ENCODE results near the gene LCN9. TPM values are rescaled to one million over a fixed set of nuclear protein-coding genes. Genes with fewer than 3 reads are reported as not detected.

The LCN9 gene
- total RNA-seq, 1 donor from 2014 or later, result not detected

DNA sequence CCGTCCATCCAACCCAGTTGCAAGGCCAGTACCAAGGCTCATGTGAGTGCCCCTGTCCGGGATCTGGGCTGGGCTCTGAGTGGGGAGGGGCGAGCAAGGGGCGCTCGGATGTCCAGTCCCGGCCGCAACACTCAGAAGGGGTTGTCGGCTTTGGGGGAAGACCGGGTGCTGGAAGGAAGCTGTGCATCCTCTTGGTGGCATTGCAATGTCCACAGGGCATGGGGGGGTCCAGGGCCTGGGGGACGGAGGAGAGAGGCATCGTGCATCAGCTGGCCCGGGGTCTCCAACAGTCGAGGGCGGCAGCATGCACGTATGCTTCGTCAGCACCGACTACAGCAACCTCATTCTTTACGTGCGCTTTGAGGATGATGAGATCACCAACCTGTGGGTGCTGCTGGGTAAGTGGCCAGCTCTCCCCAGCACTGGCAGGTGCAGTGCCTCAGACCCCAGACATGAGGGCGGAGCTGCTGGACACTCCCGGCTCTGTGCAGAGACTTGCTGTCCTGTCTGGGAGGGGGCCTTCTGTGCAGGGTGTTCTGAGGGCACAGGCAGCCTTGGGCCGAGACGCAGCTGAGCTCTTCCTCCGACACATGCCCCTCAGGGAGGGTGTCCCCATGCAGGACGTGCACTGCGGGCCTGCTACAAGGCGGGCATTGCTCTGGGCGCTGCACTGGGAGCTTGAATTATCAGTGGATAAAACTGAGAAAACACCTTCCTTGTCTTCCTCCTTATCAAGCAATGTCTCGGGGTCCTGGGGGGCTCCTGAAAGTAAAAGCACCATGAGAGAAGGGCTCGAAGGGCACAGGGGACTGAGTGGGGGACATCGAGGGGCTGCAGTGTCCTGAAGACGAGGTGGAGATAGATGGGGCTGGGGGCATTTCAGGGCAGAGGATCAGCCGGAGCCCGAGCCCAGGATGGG, 46.2 kb upstream of the LCN9 start:
- no peak overlapping the region for H3K4me3 ChIP-seq
- TF ChIP-seq, protein P1, sequence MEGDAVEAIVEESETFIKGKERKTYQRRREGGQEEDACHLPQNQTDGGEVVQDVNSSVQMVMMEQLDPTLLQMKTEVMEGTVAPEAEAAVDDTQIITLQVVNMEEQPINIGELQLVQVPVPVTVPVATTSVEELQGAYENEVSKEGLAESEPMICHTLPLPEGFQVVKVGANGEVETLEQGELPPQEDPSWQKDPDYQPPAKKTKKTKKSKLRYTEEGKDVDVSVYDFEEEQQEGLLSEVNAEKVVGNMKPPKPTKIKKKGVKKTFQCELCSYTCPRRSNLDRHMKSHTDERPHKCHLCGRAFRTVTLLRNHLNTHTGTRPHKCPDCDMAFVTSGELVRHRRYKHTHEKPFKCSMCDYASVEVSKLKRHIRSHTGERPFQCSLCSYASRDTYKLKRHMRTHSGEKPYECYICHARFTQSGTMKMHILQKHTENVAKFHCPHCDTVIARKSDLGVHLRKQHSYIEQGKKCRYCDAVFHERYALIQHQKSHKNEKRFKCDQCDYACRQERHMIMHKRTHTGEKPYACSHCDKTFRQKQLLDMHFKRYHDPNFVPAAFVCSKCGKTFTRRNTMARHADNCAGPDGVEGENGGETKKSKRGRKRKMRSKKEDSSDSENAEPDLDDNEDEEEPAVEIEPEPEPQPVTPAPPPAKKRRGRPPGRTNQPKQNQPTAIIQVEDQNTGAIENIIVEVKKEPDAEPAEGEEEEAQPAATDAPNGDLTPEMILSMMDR (IDR thresholded peaks at IDR 0.05), result no peak
- H3K27me3 ChIP-seq, result peaks cover 27% of the 10 kb centered on the region
- no peak overlapping the region for H3K27ac ChIP-seq
- no peaks in the 10 kb centered on the region for H3K9me3 ChIP-seq
- intact Hi-C loops (cut with DNase I), result no loop called here
- H3K4me1 ChIP-seq, result no peaks in the 10 kb centered on the region
- DNase-seq, result no peak
- ATAC-seq, result no peak
- H3K36me3 ChIP-seq, result no peaks in the 10 kb centered on the region

DNA sequence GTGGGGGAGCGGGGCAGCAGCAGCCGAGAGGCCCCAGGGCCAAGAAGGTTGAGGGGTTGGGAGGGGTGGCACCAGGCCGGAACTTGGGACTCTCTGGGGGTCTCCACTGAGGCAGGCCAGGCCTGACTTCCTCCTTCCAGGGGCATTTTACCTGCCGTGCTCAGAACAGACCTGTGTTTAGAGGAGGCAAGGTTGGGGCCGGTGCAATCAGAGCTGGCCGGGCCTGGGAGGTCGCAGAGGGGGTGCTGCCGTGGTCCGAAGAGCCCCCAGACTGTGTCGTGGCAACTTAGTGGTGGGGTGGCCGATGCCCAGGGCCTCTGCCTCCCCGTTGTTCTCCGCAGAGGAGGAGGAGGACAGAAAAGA, 45.6 kb upstream of the LCN9 start:
- Histone ChIP-seq H3K27me3 (peaks cover 31% of the 10 kb centered on the region), H3K4me1 (no peaks in the 10 kb centered on the region), H3K27ac (no peak overlapping the region), H3K9me3 (no peaks in the 10 kb centered on the region), H3K4me3 (no peak overlapping the region), H3K36me3 (no peaks in the 10 kb centered on the region)
- intact Hi-C loops (cut with DNase I), result no loop called here
- TF ChIP-seq, protein P1 (IDR thresholded peaks at IDR 0.05), result no peak
- ATAC-seq (no peak), DNase-seq (no peak)

DNA sequence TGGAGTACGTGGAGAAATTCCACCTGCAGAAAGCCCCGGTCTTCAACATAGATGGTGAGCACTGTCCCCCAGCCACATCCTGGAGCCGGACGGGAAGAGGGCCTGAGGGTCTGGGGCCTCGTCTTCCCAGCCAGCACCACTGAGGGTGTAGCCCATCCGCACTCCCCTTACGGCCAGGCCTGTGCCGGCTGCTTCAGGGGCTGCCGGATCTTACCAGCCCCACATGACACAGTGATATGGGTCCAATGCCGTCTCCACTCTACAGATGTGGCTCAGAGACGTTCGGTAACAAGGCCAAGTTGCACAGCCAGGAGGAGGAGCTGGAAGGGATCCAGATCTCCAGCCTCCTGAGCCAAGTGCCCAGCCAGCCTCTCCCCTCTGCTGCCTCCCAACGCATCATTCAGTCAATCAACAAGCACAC, 45.1 kb upstream of the LCN9 start:
- DNase-seq (no peak), ATAC-seq (no peak)
- intact Hi-C loops (cut with DNase I), result no loop called here

DNA sequence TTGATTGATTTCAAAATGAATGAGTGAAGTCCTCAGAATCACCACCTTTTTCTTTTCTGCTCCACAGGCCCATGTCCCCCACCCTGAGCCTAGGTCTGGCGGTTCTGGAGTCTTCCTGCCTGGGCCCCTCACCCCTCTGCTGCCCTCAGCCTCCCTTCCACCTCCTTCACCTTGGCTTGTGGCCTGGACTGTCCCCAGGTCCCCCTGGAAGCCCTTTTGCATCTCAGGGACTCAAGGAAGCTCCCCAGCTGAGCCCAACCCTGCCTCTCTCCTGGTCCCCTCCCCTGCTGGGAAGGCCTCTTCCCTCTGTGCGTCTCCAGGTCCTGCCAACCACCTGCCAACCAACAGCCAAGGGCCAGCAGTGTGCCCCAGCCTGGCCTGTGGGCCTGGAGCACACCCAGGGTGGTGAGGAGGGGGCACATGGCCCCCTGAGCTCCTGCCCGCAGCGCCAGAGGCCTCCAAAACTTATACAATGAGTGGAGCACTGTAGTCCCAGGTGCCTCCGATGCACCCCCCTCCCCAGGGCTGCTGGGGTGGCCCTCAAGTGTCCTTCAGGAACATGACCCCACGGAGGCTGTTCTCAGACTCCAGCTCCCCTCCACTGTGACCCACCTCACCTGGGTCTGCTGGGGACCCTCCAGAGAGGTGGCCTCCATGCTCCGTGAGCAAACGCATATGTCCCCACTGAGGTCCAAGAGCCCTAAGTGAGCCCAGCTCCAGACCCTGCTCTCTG, 44.1 kb upstream of the LCN9 start:
- H3K27me3 ChIP-seq, result peaks cover 29% of the 10 kb centered on the region
- H3K4me1 ChIP-seq, result no peaks in the 10 kb centered on the region
- DNase-seq (no peak), ATAC-seq (no peak)
- no peaks in the 10 kb centered on the region for H3K36me3 ChIP-seq
- intact Hi-C loops (cut with DNase I), result no loop called here
- H3K4me3 ChIP-seq, result no peak overlapping the region
- TF ChIP-seq, protein P1 (IDR thresholded peaks at IDR 0.05), result no peak
- H3K9me3 ChIP-seq, result no peaks in the 10 kb centered on the region
- no peak overlapping the region for H3K27ac ChIP-seq

More for the DNA sequence above, 45.1 kb upstream of the LCN9 start:
- no peaks in the 10 kb centered on the region for H3K36me3 ChIP-seq
- H3K27ac ChIP-seq, result no peak overlapping the region
- TF ChIP-seq, protein P1 (IDR thresholded peaks at IDR 0.05), result no peak
- H3K9me3 ChIP-seq, result no peaks in the 10 kb centered on the region
- no peaks in the 10 kb centered on the region for H3K4me1 ChIP-seq
- no peak overlapping the region for H3K4me3 ChIP-seq
- peaks cover 31% of the 10 kb centered on the region for H3K27me3 ChIP-seq

DNA sequence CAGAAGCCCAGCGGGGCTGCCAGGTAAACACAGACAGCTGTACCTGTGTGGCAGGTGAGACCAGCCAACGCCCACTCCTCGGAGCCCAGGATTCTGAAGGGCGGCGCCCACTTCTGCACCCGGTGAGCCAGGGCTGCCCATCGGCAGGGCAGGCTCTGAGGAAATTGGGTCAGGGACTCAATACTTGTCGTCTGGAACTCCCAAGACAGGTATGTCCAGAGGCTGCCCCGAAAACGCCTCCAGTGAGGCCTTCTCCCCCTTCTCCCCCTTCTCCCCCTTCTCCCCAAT, 43.6 kb upstream of the LCN9 start:
- Histone ChIP-seq H3K27ac (no peak overlapping the region), H3K9me3 (no peaks in the 10 kb centered on the region), H3K4me3 (no peak overlapping the region), H3K36me3 (no peaks in the 10 kb centered on the region), H3K27me3 (peaks cover 24% of the 10 kb centered on the region), H3K4me1 (no peaks in the 10 kb centered on the region)
- TF ChIP-seq, protein P1 (IDR thresholded peaks at IDR 0.05), result no peak
- DNase-seq, result no peak
- intact Hi-C loops (cut with DNase I), result no loop called here
- ATAC-seq, result no peak

Data from upper lobe of right lung (tissue), 1 donor.